ENCODE data around the gene RHOD.

RHOD gene

GRCh38 chr11:67058506-67058905 is 1.9 kb downstream of the RHOD start:
- DNase-seq (ENCODE audit: low read depth in 1 of 2, low spot score in 1 of 2): no peak

DNA sequence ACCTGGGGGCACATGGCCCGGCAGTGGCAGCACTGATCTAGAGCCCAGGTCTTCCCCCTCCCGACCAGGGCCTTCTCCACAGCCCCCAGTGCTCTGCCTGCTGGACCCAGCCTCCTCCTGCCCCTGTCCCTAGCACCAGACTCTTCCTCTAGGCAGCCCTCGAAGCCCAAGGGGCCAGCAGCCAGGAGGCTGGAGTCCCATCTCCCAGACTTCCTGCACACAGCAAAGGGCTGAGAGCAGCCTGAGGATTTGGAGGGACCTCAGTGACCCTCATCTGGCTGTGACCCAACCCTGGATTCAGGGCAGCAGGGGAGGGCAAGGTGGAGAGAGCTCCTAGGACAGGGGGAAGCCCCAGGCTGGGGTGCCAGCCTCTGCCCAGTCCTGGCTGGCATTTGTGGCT is 3.0 kb downstream of the RHOD start:
- no peak for DNase-seq (ENCODE audit: low read depth in 1 of 2, low spot score in 1 of 2)

GRCh38 chr11:67060111-67060522 is 3.5 kb downstream of the RHOD start:
- DNase-seq (ENCODE audit: low read depth in 1 of 2, low spot score in 1 of 2): no peak

- DNase-seq (ENCODE audit: low read depth in 1 of 2, low spot score in 1 of 2): no peak
These were observed 6.1 kb downstream of the RHOD start for GRCh38 chr11:67062526-67063373.

- no peak for DNase-seq (ENCODE audit: low read depth in 1 of 2, low spot score in 1 of 2)
These were observed 9.7 kb downstream of the RHOD start for GRCh38 chr11:67066333-67066709.

DNA sequence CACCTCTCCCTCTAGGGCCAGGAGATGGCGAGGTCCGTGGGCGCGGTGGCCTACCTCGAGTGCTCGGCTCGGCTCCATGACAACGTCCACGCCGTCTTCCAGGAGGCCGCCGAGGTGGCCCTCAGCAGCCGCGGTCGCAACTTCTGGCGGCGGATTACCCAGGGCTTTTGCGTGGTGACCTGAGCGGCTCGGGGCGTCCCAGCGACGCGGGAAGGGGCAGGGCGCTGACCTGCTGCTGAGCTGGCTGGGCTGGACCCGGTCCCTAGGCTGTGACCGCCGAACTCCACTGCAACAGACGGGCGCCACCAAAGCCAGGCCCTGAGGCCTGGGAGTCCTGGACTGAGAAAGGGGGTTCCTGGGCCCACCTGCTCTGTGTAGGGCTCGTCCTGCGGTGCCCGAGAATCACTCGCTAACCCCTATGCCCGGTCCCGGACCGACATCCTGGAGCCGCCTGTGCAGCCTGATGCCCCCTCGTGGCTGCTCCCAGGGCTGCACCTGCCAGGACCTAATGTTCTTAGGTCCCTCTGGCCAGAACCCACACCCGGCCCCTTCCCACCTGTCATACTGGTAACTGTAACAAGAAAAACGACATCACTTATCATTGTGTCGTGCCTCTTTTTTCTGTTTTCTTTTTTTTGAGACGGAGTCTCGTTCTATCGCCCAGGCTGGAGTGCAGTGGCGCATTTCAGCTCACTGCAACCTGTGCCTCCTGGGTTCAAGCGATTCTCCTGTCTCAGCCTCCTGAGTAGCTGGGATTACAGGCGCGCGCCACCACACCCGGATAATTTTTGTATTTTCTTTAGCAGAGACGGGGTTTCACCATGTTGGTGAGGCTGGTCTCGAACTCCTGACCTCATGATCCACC is 15.0 kb downstream of the RHOD start:
- peak; percentile 50 to 56 for DNase-seq (ENCODE audit: low read depth in 1 of 2, low spot score in 1 of 2)

GRCh38 chr11:67072295-67072694 is 15.6 kb downstream of the RHOD start:
- DNase-seq (ENCODE audit: low read depth in 1 of 2, low spot score in 1 of 2): no peak

DNA sequence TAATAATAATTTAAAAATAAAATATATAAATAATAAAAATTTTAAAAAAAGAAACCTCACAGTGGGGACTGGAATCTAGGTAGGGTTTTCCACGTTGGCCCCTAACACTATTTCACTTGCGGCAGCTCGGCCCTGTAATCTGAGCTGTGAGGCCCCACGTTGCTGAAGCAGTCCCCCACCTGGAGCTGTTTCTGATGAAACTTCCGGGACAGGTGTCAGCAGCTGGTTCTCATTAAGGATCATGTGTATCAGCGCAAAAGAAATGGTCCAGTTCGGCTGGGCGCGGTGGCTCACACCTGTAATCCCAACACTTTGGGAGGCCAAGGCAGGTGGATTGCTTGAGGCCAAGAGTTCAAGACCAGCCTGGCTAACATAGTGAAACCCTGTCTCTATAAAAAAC is 17.3 kb downstream of the RHOD start:
- no peak for DNase-seq (ENCODE audit: low read depth in 1 of 2, low spot score in 1 of 2)

- DNase-seq (ENCODE audit: low read depth in 1 of 2, low spot score in 1 of 2): no peak
These were observed 19.6 kb downstream of the RHOD start for GRCh38 chr11:67076202-67076601.

GRCh38 chr11:67079065-67079705 is 22.5 kb downstream of the RHOD start:
- DNase-seq (ENCODE audit: low read depth in 1 of 2, low spot score in 1 of 2): no peak

- DNase-seq (ENCODE audit: low read depth in 1 of 2, low spot score in 1 of 2): no peak
These were observed 25.6 kb downstream of the RHOD start for GRCh38 chr11:67082071-67082791.

GRCh38 chr11:67083786-67084366 is 27.2 kb downstream of the RHOD start:
- DNase-seq (ENCODE audit: low read depth in 1 of 2, low spot score in 1 of 2): no peak

DNA sequence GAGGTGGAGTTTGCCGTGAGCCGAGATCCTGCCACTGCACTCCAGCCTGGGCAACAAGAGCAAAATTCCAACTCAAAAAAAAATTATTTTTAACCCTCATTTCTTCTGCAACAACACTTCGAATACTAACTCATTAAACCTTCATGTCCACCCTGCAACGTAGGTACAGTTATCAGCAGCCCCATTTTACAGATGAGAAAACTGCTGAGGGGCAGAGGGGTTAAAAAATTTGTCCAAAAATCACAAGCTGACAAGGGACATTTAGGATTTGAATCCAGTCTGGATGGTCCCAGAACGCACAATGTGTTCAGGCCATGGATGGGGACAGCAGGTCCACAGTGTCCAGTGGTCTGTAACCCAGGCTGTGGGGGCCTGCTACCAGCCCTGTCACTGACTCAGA is 29.0 kb downstream of the RHOD start:
- no peak for DNase-seq (ENCODE audit: low read depth in 1 of 2, low spot score in 1 of 2)

- no peak for DNase-seq (ENCODE audit: low read depth in 1 of 2, low spot score in 1 of 2)
These were observed 34.1 kb downstream of the RHOD start for GRCh38 chr11:67090717-67091116.

- no peak for DNase-seq (ENCODE audit: low read depth in 1 of 2, low spot score in 1 of 2)
These were observed 38.5 kb downstream of the RHOD start for GRCh38 chr11:67095214-67095507.

DNA sequence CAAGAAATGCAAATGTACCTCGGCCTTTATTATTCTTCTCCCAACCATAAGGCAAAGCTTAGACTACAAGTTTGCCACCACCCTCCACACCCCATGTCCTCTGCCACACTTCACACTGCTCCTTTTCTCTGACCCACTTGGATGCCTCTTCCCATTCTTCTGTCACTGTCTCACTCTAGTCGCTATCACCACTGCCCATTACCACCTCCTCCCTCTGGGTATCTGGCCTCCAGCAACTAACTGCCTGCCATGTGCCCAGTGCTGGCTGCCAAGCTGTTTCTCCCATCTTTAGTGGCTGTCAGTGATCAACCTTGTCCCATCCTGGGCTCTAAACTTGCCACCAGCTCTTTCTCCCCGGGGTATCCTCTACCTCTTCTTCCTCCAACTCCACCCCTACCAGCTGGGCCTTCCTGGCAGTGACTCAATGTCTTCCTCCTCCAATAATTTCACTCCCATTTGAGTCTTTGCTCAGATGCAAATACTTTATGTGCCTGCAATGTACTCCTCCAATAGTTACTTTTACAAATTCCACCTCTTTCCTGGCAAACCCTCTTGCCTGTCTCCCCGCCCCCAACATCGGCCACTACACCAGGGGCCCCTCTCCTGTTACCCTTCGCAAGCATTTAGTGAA is 42.3 kb downstream of the RHOD start:
- DNase-seq (ENCODE audit: low read depth in 1 of 2, low spot score in 1 of 2): no peak

- no peak for DNase-seq (ENCODE audit: low read depth in 1 of 2, low spot score in 1 of 2)
These were observed 43.2 kb downstream of the RHOD start for GRCh38 chr11:67099831-67100324.

DNA sequence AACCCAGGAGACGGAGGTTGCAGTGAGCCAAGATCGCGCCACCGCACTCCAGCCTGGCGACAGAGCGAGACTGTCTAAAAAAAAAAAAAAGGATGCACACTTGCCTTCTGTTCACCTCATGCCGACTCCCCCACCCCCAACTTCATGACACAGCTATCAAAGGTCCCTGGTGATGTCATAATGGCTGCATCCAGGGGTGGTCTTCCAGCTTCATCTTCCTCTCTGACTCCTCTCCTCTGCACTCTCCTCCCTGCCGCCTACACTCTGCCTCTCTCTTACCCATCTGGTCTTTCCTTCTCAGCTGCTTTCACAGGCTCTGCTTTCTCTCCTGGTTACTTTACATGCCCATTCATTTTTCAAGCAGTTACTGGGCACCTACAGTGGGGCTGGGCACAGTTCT is 46.0 kb downstream of the RHOD start:
- DNase-seq (ENCODE audit: low read depth in 1 of 2, low spot score in 1 of 2): no peak

DNA sequence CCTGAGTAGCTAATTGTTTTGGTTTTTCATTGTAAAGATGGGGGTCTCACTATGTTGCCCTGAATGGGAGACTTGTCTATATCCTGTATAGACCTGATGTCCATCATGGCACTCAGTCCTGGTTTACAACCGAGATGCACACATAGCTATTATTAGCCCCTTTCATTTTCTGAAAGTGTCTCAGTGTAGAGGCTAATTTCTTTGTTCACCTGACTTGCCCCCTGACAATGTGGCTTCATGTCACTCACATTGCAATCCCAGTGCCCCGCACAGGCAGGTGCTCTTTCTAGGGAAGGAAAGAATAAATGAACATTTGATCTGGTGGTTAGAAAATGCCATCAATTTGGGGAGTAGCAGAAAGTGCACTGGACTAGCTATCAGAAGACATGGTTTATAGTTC is 49.3 kb downstream of the RHOD start:
- no peak for DNase-seq (ENCODE audit: low read depth in 1 of 2, low spot score in 1 of 2)

DNA sequence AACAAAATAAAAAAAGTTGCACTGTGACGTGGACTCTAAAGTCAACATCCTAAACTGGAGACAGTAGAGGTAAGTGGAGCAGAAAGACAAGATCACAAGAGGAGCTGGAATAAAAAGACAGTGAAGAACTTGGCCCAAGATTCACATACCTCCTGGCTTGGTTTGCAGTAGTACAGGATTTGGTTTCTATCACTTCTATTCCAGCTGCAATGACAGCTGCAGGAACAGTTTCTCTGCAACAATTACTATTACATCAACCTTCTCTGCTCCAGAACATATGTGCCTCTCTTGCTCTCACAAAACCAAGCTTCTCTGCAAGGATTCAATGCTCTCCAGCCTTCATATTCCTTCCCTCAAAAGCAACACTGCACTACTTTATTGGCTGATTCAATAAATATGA is 54.6 kb downstream of the RHOD start:
- no peak for DNase-seq (ENCODE audit: low read depth in 1 of 2, low spot score in 1 of 2)
